Measurements from ENCODE around the gene AGER.

- no peak for TF ChIP-seq POLR2A (IDR thresholded peaks at IDR 0.05)
- no peak for TF ChIP-seq CTCF (IDR thresholded peaks at IDR 0.05)
- no peak for TF ChIP-seq POLR2AphosphoS5 (IDR thresholded peaks at IDR 0.05)
- no peak for TF ChIP-seq EP300 (IDR thresholded peaks at IDR 0.05)
These were observed 31.6 kb upstream of the AGER start for GRCh38 chr6:32215617-32216016.

Data from upper lobe of left lung (tissue), 4 donors.